ENCODE measurements around the gene GALNT17.

The GALNT17 gene

DNA sequence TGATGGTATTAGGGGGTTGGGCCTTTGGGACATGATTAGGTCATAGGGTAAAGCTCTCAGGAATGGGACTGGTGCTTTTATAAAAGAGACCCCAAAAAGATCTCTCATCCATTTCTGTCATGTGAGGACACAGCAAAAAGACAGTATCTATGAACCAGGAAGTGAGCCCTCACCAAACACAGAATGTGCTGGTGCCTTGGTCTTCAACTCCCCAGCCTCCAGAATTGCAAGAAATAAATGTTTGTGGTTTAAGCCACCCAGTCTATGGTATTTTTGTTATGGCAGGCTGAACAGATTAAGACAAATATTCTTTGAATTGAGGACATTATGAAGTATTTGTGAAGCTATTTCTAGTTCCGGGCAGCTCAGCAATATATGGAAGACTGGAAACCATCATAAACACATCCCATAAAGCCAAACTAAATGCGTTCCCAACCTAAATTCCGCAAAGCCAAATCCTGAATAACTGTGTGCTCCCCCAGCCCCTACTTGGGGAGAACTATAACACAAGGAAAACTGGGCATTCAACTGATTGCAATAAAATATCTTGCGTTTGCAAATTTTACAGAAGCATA, 153.7 kb downstream of the GALNT17 start:
- no peaks in the 10 kb centered on the region for H3K9me2 ChIP-seq (replicated peaks; ENCODE audit: low read depth, low read length)
- H3K4me2 ChIP-seq (ENCODE audit: low read depth, low read length, poor library complexity, severe bottlenecking) = no peak overlapping the region
- H4K20me1 ChIP-seq (ENCODE audit: insufficient read depth, low read length, poor library complexity, severe bottlenecking) = no peaks in the 10 kb centered on the region

DNA sequence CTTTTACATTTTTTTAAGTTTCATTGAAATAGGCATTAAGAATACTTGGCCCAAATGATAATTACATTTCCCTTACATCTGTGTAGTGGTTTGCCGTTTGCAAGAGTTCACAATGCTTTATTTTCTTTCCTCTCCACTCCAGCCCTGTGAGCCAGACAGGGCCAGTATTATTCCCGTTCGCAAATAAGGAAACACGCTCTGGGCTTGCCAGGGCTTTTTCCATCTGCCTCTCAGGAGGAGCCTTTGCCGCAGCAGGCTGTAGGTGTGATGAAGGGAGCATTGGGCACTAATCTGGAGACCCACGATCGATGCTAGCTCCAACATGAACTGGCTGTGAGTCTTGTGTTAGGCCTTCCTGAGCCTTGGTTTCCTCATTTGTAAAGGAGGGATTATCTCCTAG, 154.4 kb downstream of the GALNT17 start:
- Histone ChIP-seq H3F3A (ENCODE audit: low read depth) (no peaks in the 10 kb centered on the region), H3K36me3 (ENCODE audit: insufficient read depth, low read length) (no peaks in the 10 kb centered on the region), H3K4me1 (ENCODE audit: insufficient read depth, low read length, poor library complexity, severe bottlenecking) (no peaks in the 10 kb centered on the region), H4K20me1 (ENCODE audit: insufficient read depth, low read length, poor library complexity, severe bottlenecking) (no peaks in the 10 kb centered on the region), H2AFZ (ENCODE audit: low read length) (no peak overlapping the region), H3K4me2 (ENCODE audit: low read depth, low read length, poor library complexity, severe bottlenecking) (no peak overlapping the region), H3K9me3 (ENCODE audit: insufficient read depth, low read depth, low read length) (0 out of 2 replicates have a peak, but pooled peaks cover 11% of the 10 kb centered on the region), H3K9ac (ENCODE audit: low read depth, low read length, poor library complexity, severe bottlenecking) (no peak overlapping the region), H3K79me2 (ENCODE audit: insufficient read depth, low read length) (no peaks in the 10 kb centered on the region), H3K9me2 (replicated peaks; ENCODE audit: low read depth, low read length) (no peaks in the 10 kb centered on the region), H3K27me3 (ENCODE audit: insufficient read depth, low read length, poor library complexity, severe bottlenecking) (no peaks in the 10 kb centered on the region), H3K4me3 (ENCODE audit: low read length, poor library complexity, severe bottlenecking) (no peak overlapping the region)
- TF ChIP-seq, protein P1, sequence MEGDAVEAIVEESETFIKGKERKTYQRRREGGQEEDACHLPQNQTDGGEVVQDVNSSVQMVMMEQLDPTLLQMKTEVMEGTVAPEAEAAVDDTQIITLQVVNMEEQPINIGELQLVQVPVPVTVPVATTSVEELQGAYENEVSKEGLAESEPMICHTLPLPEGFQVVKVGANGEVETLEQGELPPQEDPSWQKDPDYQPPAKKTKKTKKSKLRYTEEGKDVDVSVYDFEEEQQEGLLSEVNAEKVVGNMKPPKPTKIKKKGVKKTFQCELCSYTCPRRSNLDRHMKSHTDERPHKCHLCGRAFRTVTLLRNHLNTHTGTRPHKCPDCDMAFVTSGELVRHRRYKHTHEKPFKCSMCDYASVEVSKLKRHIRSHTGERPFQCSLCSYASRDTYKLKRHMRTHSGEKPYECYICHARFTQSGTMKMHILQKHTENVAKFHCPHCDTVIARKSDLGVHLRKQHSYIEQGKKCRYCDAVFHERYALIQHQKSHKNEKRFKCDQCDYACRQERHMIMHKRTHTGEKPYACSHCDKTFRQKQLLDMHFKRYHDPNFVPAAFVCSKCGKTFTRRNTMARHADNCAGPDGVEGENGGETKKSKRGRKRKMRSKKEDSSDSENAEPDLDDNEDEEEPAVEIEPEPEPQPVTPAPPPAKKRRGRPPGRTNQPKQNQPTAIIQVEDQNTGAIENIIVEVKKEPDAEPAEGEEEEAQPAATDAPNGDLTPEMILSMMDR (conservative IDR thresholded peaks at IDR 0.05; ENCODE audit: low read length) = no peak

More for the DNA sequence above, 153.7 kb downstream of the GALNT17 start:
- Histone ChIP-seq H3K79me2 (ENCODE audit: insufficient read depth, low read length) (no peaks in the 10 kb centered on the region), H3K9ac (ENCODE audit: low read depth, low read length, poor library complexity, severe bottlenecking) (no peak overlapping the region), H2AFZ (ENCODE audit: low read length) (no peak overlapping the region), H3K4me3 (ENCODE audit: low read length, poor library complexity, severe bottlenecking) (no peak overlapping the region), H3F3A (ENCODE audit: low read depth) (no peaks in the 10 kb centered on the region), H3K27me3 (ENCODE audit: insufficient read depth, low read length, poor library complexity, severe bottlenecking) (no peaks in the 10 kb centered on the region), H3K9me3 (ENCODE audit: insufficient read depth, low read depth, low read length) (0 out of 2 replicates have a peak, but pooled peaks cover 11% of the 10 kb centered on the region), H3K36me3 (ENCODE audit: insufficient read depth, low read length) (no peaks in the 10 kb centered on the region), H3K4me1 (ENCODE audit: insufficient read depth, low read length, poor library complexity, severe bottlenecking) (no peaks in the 10 kb centered on the region)
- TF ChIP-seq, protein P1 (conservative IDR thresholded peaks at IDR 0.05; ENCODE audit: low read length) = no peak
- no peak for TF ChIP-seq EZH2phosphoT487 (IDR thresholded peaks at IDR 0.05; ENCODE audit: borderline replicate concordance)

DNA sequence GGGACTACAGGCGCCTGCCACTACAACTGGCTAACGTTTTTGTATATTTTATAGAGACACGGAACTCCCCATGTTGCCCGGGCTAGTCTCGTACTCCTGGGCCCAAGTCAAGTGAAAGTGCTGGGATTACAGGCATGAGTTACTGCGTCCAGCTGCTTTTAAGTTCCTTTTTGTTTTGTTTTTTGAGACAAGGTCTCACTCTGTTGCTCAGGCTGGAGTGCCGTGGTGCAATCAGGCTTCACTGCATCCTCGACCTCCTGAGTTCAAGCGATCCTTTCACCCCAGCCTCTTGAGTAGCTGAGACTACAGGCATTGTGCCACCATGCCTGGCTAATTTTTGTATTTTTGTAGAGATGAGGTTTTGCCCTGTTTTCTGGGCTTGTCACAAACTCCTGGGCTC, 155.0 kb downstream of the GALNT17 start:
- no peak overlapping the region for H3K9ac ChIP-seq (ENCODE audit: low read depth, low read length, poor library complexity, severe bottlenecking)
- H2AFZ ChIP-seq (ENCODE audit: low read length) = no peak overlapping the region
- 0 out of 2 replicates have a peak, but pooled peaks cover 8% of the 10 kb centered on the region for H3K9me3 ChIP-seq (ENCODE audit: insufficient read depth, low read depth, low read length)
- H3K79me2 ChIP-seq (ENCODE audit: insufficient read depth, low read length) = no peaks in the 10 kb centered on the region
- no peak overlapping the region for H3K4me3 ChIP-seq (ENCODE audit: low read length, poor library complexity, severe bottlenecking)
- H3K27me3 ChIP-seq (ENCODE audit: insufficient read depth, low read length, poor library complexity, severe bottlenecking) = no peaks in the 10 kb centered on the region
- no peaks in the 10 kb centered on the region for H3K36me3 ChIP-seq (ENCODE audit: insufficient read depth, low read length)
- H4K20me1 ChIP-seq (ENCODE audit: insufficient read depth, low read length, poor library complexity, severe bottlenecking) = no peaks in the 10 kb centered on the region
- no peak overlapping the region for H3K4me2 ChIP-seq (ENCODE audit: low read depth, low read length, poor library complexity, severe bottlenecking)
- TF ChIP-seq EZH2phosphoT487 (IDR thresholded peaks at IDR 0.05; ENCODE audit: borderline replicate concordance) = no peak
- TF ChIP-seq, protein P1 (conservative IDR thresholded peaks at IDR 0.05; ENCODE audit: low read length) = no peak
- H3F3A ChIP-seq (ENCODE audit: low read depth) = no peaks in the 10 kb centered on the region
- no peaks in the 10 kb centered on the region for H3K9me2 ChIP-seq (replicated peaks; ENCODE audit: low read depth, low read length)
- H3K4me1 ChIP-seq (ENCODE audit: insufficient read depth, low read length, poor library complexity, severe bottlenecking) = no peaks in the 10 kb centered on the region

All from Loucy (cell line).